ENCODE data around the gene PEF1.

PEF1 gene

GRCh38 chr1:31653717-31654473, 9.2 kb upstream of the PEF1 start:
- no peak for DNase-seq

GRCh38 chr1:31652891-31653499, 8.3 kb upstream of the PEF1 start:
- no peak for DNase-seq

GRCh38 chr1:31651766-31652165, 7.1 kb upstream of the PEF1 start:
- no peak for DNase-seq

GRCh38 chr1:31651089-31651420, 6.4 kb upstream of the PEF1 start:
- no peak for DNase-seq

- no peak for DNase-seq
Measured at GRCh38 chr1:31650161-31651088, 5.7 kb upstream of the PEF1 start.

GRCh38 chr1:31648641-31649357, 4.1 kb upstream of the PEF1 start:
- no peak for DNase-seq

GRCh38 chr1:31648190-31648589, 3.5 kb upstream of the PEF1 start:
- DNase-seq, result no peak

- DNase-seq, result no peak
Measured at GRCh38 chr1:31647106-31647505, 2.4 kb upstream of the PEF1 start.

- no peak for DNase-seq
Measured at GRCh38 chr1:31646259-31646960, 1.7 kb upstream of the PEF1 start.

GRCh38 chr1:31645274-31645568, 545 bp upstream of the PEF1 start:
- DNase-seq, result no peak

- DNase-seq, result peak in 1 of 4 experiments; percentile 48
Measured at GRCh38 chr1:31643976-31644559, 608 bp downstream of the PEF1 start.

GRCh38 chr1:31642897-31643296, 1.8 kb downstream of the PEF1 start:
- DNase-seq, result no peak

GRCh38 chr1:31642366-31642765, 2.3 kb downstream of the PEF1 start:
- DNase-seq, result no peak

- DNase-seq, result no peak
Measured at GRCh38 chr1:31640964-31641363, 3.7 kb downstream of the PEF1 start.

GRCh38 chr1:31640179-31640578, 4.5 kb downstream of the PEF1 start:
- no peak for DNase-seq

GRCh38 chr1:31639543-31639942, 5.1 kb downstream of the PEF1 start:
- no peak for DNase-seq

GRCh38 chr1:31637915-31638673, 6.6 kb downstream of the PEF1 start:
- DNase-seq, result no peak

- DNase-seq, result no peak
Measured at GRCh38 chr1:31633117-31633516, 11.6 kb downstream of the PEF1 start.

GRCh38 chr1:31632649-31633048, 12.0 kb downstream of the PEF1 start:
- no peak for DNase-seq

- DNase-seq, result no peak
Measured at GRCh38 chr1:31628931-31629556, 15.6 kb downstream of the PEF1 start.

All from activated CD4-positive, CD25-positive, alpha-beta regulatory T cell (primary cell).